HCT116 (cell line): ENCODE results near the gene OLFML2A.

Experiments used
- EZH2phosphoT487 ChIP-seq: fragments of 200-600 bp; IDR thresholded peaks from 2 replicates; pipeline ENCODE4 v1.6.1; 2018; ENCODE audit warnings: antibody characterized with exemption, borderline replicate concordance
- POLR2A ChIP-seq: IDR thresholded peaks from 2 replicates; pipeline ENCODE4 v1.7.0; 2011; ENCODE audit warnings: borderline replicate concordance; ENCODE audit not compliant: insufficient read depth, insufficient read length; ENCODE audit errors: extremely low read depth
- POLR2AphosphoS5 ChIP-seq: IDR thresholded peaks from 2 replicates; pipeline ENCODE4 v1.6.1; 2011; ENCODE audit warnings: mild to moderate bottlenecking, low read depth, low read length, moderate library complexity
- RAD21 ChIP-seq: IDR thresholded peaks from 2 replicates; pipeline ENCODE4 v1.6.1; 2012; ENCODE audit warnings: low read depth, mild to moderate bottlenecking
- TF ChIP-seq, protein P1 (sequence below), 3 experiments: fragments of 200-600 bp in 1 of 3; sonication (generic) in 1 of 3; IDR thresholded peaks in 2 of 3; conservative IDR thresholded peaks in 1 of 3; 2 replicates each; pipeline ENCODE4 v1.5.1; 2012 to 2017; ENCODE audit warnings: low read depth in 2 of 3, low read length in 2 of 3, antibody characterized with exemption in 1 of 3, borderline replicate concordance in 1 of 3, control low read depth in 1 of 3, mild to moderate bottlenecking in 1 of 3, mixed read lengths in 1 of 3, mixed run types in 1 of 3, moderate library complexity in 1 of 3; ENCODE audit not compliant: insufficient read depth in 1 of 3
- TF ChIP-seq, protein P2 (sequence below): IDR thresholded peaks from 2 replicates; pipeline ENCODE4 v1.6.1; 2011; ENCODE audit warnings: mild to moderate bottlenecking, low read length, moderate library complexity; ENCODE audit not compliant: insufficient replicate concordance; ENCODE audit errors: extremely low read depth

DNA sequence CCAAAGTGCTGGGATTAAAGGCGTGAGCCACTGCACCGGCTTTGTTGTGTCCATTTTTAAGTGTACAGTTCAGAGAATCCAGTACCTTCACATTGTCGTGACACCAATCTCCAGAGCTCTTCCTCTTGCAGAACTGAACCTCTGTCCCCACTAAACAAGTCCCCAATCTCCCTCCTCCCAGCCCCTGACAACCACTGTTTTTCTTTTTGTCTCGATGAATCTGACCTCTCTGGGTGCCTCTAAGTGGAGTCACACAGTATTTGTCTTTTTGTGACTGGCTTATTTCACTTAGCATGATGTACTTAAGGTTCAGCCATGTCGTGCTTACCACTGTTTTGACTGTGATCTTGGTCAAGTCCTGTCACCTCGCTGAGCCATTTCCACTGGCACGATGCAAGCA is 77.9 kb downstream of the OLFML2A start:
- TF ChIP-seq, protein P1, sequence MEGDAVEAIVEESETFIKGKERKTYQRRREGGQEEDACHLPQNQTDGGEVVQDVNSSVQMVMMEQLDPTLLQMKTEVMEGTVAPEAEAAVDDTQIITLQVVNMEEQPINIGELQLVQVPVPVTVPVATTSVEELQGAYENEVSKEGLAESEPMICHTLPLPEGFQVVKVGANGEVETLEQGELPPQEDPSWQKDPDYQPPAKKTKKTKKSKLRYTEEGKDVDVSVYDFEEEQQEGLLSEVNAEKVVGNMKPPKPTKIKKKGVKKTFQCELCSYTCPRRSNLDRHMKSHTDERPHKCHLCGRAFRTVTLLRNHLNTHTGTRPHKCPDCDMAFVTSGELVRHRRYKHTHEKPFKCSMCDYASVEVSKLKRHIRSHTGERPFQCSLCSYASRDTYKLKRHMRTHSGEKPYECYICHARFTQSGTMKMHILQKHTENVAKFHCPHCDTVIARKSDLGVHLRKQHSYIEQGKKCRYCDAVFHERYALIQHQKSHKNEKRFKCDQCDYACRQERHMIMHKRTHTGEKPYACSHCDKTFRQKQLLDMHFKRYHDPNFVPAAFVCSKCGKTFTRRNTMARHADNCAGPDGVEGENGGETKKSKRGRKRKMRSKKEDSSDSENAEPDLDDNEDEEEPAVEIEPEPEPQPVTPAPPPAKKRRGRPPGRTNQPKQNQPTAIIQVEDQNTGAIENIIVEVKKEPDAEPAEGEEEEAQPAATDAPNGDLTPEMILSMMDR (IDR thresholded peaks at IDR 0.05 in 2 of 3, conservative IDR thresholded peaks at IDR 0.05 in 1 of 3; ENCODE audit: borderline replicate concordance in 1 of 3, insufficient read depth in 1 of 3, low read depth in 2 of 3, low read length in 2 of 3): no peak
- TF ChIP-seq POLR2A: no peak
- no peak for TF ChIP-seq POLR2AphosphoS5
- TF ChIP-seq, protein P2, sequence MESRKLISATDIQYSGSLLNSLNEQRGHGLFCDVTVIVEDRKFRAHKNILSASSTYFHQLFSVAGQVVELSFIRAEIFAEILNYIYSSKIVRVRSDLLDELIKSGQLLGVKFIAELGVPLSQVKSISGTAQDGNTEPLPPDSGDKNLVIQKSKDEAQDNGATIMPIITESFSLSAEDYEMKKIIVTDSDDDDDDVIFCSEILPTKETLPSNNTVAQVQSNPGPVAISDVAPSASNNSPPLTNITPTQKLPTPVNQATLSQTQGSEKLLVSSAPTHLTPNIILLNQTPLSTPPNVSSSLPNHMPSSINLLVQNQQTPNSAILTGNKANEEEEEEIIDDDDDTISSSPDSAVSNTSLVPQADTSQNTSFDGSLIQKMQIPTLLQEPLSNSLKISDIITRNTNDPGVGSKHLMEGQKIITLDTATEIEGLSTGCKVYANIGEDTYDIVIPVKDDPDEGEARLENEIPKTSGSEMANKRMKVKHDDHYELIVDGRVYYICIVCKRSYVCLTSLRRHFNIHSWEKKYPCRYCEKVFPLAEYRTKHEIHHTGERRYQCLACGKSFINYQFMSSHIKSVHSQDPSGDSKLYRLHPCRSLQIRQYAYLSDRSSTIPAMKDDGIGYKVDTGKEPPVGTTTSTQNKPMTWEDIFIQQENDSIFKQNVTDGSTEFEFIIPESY: no peak
- TF ChIP-seq RAD21: no peak
- no peak for TF ChIP-seq EZH2phosphoT487
